ENCODE measurements around the gene TMEM119.
A peak's percentile ranks its signal among the peaks of the same experiment; 100 is the strongest.
"Not testable (repeated sequence)": the region's sequence is repeated elsewhere in the genome, so short reads cannot be mapped to it uniquely, and the experiment has no call there.

TMEM119 gene

GRCh38 chr12:108599541-108599940, 1.7 kb upstream of the TMEM119 start:
- no peak for DNase-seq

- DNase-seq, result no peak
These were observed 818 bp upstream of the TMEM119 start for GRCh38 chr12:108598553-108599250.

GRCh38 chr12:108596854-108597558, 878 bp downstream of the TMEM119 start:
- DNase-seq, result no peak

- DNase-seq, result no peak
These were observed 1.9 kb downstream of the TMEM119 start for GRCh38 chr12:108595711-108596647.

GRCh38 chr12:108594960-108595710, 2.7 kb downstream of the TMEM119 start:
- DNase-seq, result no peak

GRCh38 chr12:108594323-108594903, 3.5 kb downstream of the TMEM119 start:
- DNase-seq, result no peak

GRCh38 chr12:108592033-108592909, 5.6 kb downstream of the TMEM119 start:
- DNase-seq, result no peak

GRCh38 chr12:108591267-108591980, 6.5 kb downstream of the TMEM119 start:
- no peak for DNase-seq

GRCh38 chr12:108590463-108590862, 7.4 kb downstream of the TMEM119 start:
- DNase-seq, result not testable (repeated sequence)

- DNase-seq, result no peak
These were observed 8.0 kb downstream of the TMEM119 start for GRCh38 chr12:108589840-108590229.

GRCh38 chr12:108589028-108589839, 8.7 kb downstream of the TMEM119 start:
- DNase-seq, result peak; percentile 40

- DNase-seq, result no peak
These were observed 10.1 kb downstream of the TMEM119 start for GRCh38 chr12:108587826-108588225.

GRCh38 chr12:108586306-108586705, 11.6 kb downstream of the TMEM119 start:
- DNase-seq, result no peak

- no peak for DNase-seq
These were observed 12.0 kb downstream of the TMEM119 start for GRCh38 chr12:108585864-108586263.

- DNase-seq, result no peak
These were observed 13.3 kb downstream of the TMEM119 start for GRCh38 chr12:108584456-108585065.

- DNase-seq, result no peak
These were observed 13.9 kb downstream of the TMEM119 start for GRCh38 chr12:108583991-108584390.

- DNase-seq, result no peak
These were observed 14.7 kb downstream of the TMEM119 start for GRCh38 chr12:108582978-108583770.

- no peak for DNase-seq
These were observed 15.4 kb downstream of the TMEM119 start for GRCh38 chr12:108582509-108582908.
